Activated T-cell treated with anti-CD3 and anti-CD28 coated beads, Interleukin-2, amount 50 U/mL, for 1 hour (primary cell): ENCODE measurements around the gene OR1F1.
"Not testable (repeated sequence)": the region's sequence is repeated elsewhere in the genome, so short reads cannot be mapped to it uniquely, and the experiment has no call there.

Experiments
- DNase-seq: peaks from one replicate; pipeline ENCODE4 v3.0.0-alpha.2; 2020

Gene OR1F1

DNA sequence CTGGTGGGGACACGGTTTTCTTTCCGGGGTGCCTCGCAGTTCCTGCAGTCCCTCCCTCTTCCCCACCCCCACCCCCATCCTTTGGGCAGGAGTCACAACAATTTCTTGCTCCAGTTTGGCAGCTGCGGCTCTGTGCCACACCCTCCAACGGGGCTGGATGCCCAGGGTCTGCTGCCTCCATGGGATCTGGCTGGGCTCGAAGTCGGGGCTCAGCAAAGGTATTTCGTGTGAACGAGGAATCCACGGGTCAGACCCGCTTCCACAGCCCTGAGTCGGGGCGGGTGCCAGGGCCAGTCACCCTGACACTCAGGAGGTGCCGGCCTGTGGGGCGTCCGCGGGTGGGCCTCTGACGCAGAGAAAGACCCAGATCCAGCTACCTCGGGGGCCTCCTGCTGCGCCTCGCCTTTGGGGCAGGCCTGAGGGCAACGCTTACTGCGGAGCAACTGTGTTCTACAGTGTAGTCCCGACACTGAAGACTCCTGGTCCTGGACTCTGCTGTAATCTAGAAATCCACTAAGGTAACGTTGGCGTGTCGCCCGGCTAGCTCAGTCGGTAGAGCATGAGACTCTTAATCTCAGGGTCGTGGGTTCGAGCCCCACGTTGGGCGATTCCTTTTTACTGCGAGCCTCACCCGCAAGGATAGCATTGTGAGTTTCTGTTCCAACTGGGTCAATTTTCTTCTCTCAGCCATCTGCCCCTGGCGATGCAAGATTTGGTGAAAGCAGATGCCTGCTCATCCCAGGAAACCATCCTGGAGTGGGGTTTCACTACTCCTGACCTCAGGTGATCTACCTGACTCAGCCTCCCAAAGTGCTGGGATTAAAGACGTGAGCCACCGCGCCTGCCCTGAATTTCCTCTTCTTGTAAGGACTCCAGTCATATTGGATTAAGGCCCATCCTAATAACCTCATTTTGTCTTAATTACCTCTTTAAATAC lies 12.6 kb upstream of the OR1F1 start:
- DNase-seq = no peak

DNA sequence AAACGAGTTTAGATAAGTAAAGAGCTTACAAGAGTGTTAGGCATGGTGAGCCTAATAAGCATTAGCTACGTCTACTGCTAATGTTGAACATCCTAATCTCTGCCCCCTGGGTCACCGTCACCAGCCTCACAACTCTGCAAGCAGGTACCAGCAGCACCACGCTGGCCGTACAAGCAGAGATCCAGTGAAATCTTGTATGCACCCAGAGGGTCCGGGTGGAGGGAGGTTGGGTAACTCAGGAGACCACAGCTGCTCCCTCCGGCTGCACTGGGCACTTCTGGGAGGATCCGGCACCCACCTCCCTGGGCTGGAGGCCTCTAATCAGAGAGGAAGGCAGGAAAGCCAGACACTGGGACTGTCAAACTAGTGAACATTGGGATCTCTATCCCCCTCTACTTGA lies 8.4 kb upstream of the OR1F1 start:
- no peak for DNase-seq

- DNase-seq = no peak
Measured at GRCh38 chr16:3180445-3180878, 7.5 kb upstream of the OR1F1 start.

GRCh38 chr16:3182293-3182607 lies 5.8 kb upstream of the OR1F1 start:
- not testable (repeated sequence) for DNase-seq

- DNase-seq = peak; percentile 58
Measured at GRCh38 chr16:3182608-3183444, 5.2 kb upstream of the OR1F1 start.

DNA sequence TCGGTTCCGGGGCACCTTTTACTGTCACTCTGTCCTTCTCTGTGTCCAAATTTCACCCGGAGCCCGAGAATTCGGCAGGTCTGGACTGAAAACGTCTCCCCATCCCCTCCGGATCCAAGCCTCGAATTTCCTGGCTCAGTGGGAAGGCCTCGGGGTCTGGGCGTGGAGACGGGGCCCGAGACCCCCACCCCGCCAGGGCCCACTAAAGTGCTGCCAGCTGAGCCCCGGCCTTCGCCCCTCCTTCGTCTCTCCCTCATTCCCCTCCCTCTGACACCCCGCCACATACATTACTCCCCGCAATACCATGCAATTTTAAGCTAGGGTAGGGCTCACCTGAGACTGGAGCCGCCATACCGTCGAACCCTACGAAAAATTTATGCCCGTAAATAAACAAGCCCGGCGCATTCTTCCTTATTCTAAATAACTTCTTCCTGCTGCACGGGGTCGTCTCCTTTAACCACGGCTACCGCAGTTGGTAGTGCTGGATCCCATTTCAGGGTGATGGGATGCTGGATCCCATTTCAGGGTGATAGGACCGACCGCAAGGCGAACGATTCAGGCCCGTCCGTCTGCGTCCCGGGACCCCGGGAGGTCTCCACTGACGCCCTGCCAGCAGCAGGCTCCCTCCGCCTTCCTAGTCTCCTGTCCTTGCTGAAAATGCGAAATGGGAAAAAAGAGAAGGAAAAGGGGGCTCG lies 4.4 kb upstream of the OR1F1 start:
- no peak for DNase-seq

DNA sequence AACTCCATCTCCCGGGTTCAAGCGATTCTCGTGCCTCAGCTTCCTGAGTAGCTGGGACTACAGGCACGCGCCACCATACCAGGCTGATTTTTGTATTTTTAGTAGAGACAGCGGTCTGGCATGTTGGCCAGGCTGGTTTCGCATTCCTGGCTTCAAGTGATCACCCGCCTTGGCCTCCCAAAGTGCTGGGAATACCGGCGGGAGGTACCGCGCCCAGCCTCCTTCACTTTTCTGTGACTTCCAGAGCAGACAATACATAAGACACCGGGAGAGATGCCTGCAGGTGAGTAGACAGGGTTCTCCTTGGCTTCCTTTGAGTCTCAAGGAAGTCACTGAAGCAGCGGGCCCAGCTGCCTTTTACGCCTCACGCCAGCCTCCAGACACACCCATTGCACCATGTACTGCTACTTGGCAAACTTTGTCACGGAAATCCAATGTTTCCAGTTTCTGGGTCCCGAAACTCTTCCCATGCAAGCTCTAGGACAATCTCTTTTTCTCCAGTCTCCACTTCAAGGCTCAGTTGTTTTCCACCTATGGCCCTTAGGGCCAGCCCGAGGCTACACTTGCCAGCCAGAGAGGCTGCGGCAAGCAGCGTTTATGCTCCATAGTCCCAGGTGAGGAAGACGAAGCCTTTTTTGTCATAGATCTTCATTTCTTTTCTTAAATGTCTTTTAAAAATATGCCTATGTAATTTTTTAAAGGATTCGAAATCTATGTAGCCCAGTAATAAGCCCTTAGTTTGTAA lies 886 bp upstream of the OR1F1 start:
- no peak for DNase-seq

- no peak for DNase-seq
Measured at GRCh38 chr16:3188675-3188924, 596 bp downstream of the OR1F1 start.

- peak; percentile 49 for DNase-seq
Measured at GRCh38 chr16:3188925-3189825, 1.2 kb downstream of the OR1F1 start.

DNA sequence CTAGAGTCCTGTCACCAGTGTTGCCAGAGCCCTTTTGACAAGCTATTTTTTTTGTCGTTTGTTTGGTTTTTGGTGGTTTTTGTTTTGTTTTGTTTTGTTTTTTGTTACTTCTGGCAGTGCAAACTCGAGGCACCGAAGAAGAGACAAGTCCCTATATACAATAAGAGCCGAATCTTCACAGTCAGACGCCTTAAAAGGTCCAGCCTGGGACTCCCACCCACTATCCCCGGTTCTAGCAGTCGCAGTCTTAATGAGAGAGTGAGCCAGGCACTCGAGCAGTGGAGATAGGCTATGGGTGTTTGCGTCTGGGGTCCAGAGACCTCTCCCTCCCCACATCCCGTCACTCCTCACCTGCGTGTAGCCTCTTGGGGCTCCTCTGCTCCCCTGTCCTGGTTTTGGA lies 1.9 kb downstream of the OR1F1 start:
- no peak for DNase-seq

DNA sequence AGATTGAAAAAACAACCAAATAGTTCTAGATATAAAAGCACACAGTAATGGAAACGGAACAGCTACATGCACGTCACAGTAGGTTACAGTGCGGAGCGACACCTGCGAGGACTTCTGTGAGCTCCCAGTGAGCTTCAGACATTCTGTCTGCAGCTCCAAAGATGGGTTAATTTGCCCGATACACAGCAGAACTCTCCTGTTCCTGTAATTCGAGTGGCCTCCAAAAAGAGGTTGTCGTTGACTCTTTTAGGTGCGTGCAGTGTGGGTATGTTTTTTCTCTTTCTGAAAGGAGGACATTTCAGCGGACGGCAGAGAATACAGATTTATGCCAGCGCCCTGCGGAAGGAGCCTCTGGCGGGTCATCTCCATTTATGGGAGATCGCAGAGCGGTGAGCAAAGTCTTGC lies 2.9 kb downstream of the OR1F1 start:
- DNase-seq = peak; percentile 28

- DNase-seq = no peak
Measured at GRCh38 chr16:3192476-3193019, 4.5 kb downstream of the OR1F1 start.

GRCh38 chr16:3193221-3194212 lies 5.5 kb downstream of the OR1F1 start:
- no peak for DNase-seq

DNA sequence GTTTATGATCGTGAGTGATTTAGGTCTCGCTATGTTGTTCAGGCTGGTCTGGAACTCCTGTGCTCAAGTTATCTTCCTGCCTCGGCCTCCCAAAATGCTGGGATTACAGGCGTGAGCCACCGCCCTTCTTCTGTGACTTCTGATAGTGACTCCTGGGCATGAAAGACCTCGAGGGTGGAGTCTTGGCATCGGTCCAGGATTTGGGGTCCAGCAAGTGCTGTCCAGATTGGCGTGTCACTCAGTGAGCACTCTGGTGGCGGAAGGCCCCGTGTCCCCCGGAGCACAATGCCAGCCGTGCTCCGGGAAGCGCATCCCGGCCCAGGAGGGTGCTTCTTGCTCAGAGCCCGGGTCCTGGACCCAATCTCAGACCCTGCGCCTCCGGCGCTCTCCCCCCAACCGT lies 6.8 kb downstream of the OR1F1 start:
- DNase-seq = no peak

DNA sequence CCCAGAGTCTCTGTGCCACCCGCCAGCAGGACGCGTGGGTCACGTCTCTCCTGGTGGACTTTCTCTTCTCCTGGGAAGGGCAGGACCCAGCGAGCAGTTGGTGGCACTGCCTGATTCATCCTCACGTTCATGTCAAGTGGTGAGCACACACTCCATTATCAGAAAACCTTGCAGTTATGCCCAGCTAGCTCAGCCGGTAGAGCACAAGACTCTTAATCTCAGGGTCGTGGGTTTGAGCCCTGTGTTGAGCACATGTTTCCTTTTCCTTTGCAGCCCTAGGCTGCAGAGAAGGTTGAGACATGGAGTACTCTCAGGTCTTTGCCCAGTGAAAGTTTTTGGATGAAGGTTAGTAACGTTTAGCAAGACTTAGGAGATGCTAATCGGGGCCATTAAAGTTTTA lies 8.0 kb downstream of the OR1F1 start:
- DNase-seq = no peak

DNA sequence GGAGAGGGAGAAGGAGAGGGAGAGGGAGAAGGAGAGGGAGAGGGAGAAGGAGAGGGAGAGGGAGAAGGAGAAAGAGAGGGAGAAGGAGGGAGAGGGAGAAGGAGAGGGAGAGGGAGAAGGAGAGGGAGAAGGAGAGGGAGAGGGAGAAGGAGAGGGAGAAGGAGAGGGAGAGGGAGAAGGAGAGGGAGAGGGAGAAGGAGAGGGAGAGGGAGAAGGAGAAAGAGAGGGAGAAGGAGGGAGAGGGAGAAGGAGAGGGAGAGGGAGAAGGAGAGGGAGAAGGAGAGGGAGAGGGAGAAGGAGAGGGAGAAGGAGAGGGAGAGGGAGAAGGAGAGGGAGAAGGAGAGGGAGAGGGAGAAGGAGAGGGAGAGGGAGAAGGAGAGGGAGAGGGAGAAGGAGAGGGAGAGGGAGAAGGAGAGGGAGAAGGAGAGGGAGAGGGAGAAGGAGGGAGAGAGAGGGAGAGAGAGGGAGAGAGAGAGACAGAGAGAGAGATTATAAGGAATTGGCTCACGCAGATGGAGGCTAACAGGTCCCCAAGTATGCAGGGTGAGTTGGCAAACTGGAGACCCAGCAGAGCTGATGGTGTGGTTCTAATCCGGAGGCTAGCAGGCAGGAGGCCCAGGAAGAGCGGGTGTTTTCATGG lies 9.8 kb downstream of the OR1F1 start:
- DNase-seq = not testable (repeated sequence)

DNA sequence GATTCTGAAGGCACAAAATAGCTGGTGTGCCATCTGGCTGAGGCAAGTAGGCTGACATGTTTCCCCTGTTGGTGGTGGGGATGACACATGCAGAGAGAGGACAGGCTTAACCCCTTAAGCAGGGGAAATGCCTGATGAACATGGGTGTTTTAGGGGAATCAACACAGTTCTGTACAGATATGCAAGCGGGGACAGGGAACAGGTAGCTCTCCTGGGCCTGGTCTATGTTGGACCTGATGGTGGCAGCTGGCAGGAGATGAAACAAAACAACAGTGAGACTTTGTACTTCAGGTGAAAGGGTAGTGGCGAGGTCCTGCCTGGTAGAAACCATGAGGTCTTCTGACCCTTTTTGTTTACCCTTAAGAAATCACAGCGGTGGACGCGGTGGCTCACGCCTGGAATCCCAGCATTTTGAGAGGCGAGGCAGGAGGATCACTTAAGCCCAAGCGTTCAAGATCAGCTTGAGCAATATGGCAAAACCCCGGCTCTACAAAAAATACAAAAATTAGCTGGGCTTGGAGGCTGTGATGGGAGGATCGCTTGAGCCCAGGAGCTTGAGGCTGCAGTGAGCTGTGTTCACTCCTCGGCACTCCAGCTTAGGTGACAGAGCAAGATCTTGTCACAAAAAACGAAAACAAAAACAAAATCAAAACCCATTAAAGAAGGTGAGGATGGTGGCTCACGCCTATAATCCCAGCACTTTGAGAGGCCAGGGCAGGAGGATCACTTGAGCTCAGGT lies 10.5 kb downstream of the OR1F1 start:
- DNase-seq = no peak

GRCh38 chr16:3202903-3203539 lies 15.0 kb downstream of the OR1F1 start:
- DNase-seq = no peak

DNA sequence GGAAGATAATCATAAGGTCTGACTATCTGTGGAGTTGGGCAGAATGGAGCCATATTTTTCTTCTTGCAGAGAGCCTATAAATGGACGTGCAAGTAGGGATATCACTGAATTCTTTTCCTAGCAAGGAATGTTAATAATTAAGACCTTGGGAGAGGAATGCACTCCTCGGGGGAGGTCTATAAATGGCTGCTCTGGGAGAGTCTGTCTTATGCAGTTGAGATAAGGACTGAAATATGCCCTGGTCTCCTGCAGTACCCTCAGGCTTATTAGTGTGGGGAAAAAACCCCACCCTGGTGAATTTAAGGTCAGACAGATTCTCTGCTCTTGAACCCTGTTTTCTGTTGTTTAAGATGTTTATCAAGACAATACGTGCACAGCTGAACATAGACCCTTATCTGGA lies 17.9 kb downstream of the OR1F1 start:
- DNase-seq = not testable (repeated sequence)
